ENCODE data around the gene KSR1.

- TF ChIP-seq EZH2 (IDR thresholded peaks at IDR 0.05) (no peak), POLR2AphosphoS5 (IDR thresholded peaks at IDR 0.05; ENCODE audit: borderline replicate concordance, low read depth, low read length) (no peak), FOXP2 (optimal IDR thresholded peaks at IDR 0.05; ENCODE audit: control extremely low read depth, extremely low read length, insufficient read depth) (no peak)
Measured at GRCh38 chr17:27646232-27646631, 190.0 kb downstream of the KSR1 start.
